GM21447 (cell line): Measurements from ENCODE around the gene RAB6B.

Source experiments
- ATAC-seq: cut with Tn5 transposase; IDR thresholded peaks from one replicate; pipeline ENCODE4 v1.9.1; 2021; ENCODE audit not compliant: unreplicated experiment

The RAB6B gene

GRCh38 chr3:133881939-133882825 is 13.5 kb downstream of the RAB6B start:
- ATAC-seq: no peak

- no peak for ATAC-seq
Observed at GRCh38 chr3:133881492-133881891, 14.2 kb downstream of the RAB6B start.

GRCh38 chr3:133880886-133881455 is 14.7 kb downstream of the RAB6B start:
- no peak for ATAC-seq

- no peak for ATAC-seq
Observed at GRCh38 chr3:133880287-133880686, 15.4 kb downstream of the RAB6B start.

- ATAC-seq: no peak
Observed at GRCh38 chr3:133878518-133878917, 17.2 kb downstream of the RAB6B start.

GRCh38 chr3:133877221-133877620 is 18.5 kb downstream of the RAB6B start:
- ATAC-seq: no peak

- ATAC-seq: no peak
Observed at GRCh38 chr3:133874761-133875438, 20.8 kb downstream of the RAB6B start.

- ATAC-seq: no peak
Observed at GRCh38 chr3:133874344-133874743, 21.3 kb downstream of the RAB6B start.

- ATAC-seq: no peak
Observed at GRCh38 chr3:133872781-133873180, 22.9 kb downstream of the RAB6B start.

- ATAC-seq: no peak
Observed at GRCh38 chr3:133872161-133872560, 23.5 kb downstream of the RAB6B start.

GRCh38 chr3:133871368-133872090 is 24.2 kb downstream of the RAB6B start:
- no peak for ATAC-seq

- ATAC-seq: no peak
Observed at GRCh38 chr3:133870822-133871221, 24.9 kb downstream of the RAB6B start.

- ATAC-seq: no peak
Observed at GRCh38 chr3:133869586-133869985, 26.1 kb downstream of the RAB6B start.

GRCh38 chr3:133868758-133869475 is 26.8 kb downstream of the RAB6B start:
- no peak for ATAC-seq

- ATAC-seq: no peak
Observed at GRCh38 chr3:133868186-133868585, 27.5 kb downstream of the RAB6B start.

- ATAC-seq: no peak
Observed at GRCh38 chr3:133866141-133866540, 29.5 kb downstream of the RAB6B start.

- ATAC-seq: no peak
Observed at GRCh38 chr3:133865136-133865855, 30.4 kb downstream of the RAB6B start.

- ATAC-seq: no peak
Observed at GRCh38 chr3:133864616-133865015, 31.1 kb downstream of the RAB6B start.

- no peak for ATAC-seq
Observed at GRCh38 chr3:133863911-133864310, 31.8 kb downstream of the RAB6B start.

GRCh38 chr3:133862161-133862560 is 33.5 kb downstream of the RAB6B start:
- no peak for ATAC-seq
